ENCODE results near the gene PEAK1.
A peak's percentile ranks its signal among the peaks of the same experiment; 100 is the strongest.

Gene PEAK1

GRCh38 chr15:77421370-77421700, 1.4 kb upstream of the PEAK1 start:
- H3K9me3 ChIP-seq (ENCODE audit: control insufficient read depth, insufficient read depth, low read depth, low read length): no peaks in the 10 kb centered on the region
- ChIA-PET CTCF (interaction anchor here (0.5 to 2.3 kb wide), 4 partner anchors 20 to 303 kb away, joined by 3 to 16 read pairs (median 8); no protein-coding TSS in a partner anchor), POLR2A (interaction anchor here (0.7 to 1.9 kb wide), 5 partner anchors 10 to 386 kb away, joined by 3 to 6 read pairs (median 3); no protein-coding TSS in a partner anchor)

GRCh38 chr15:77420610-77421369, 886 bp upstream of the PEAK1 start, which contains the start of gene HMG20A:
TSS of gene HMG20A (plus strand) at chr15:77420888. CDS start at chr15:77458408, 37,520 bp downstream.
- Histone ChIP-seq H3K9me3 (ENCODE audit: control insufficient read depth, insufficient read depth, low read depth, low read length) (no peaks in the 10 kb centered on the region), H3K27ac (ENCODE audit: extremely low read depth, low read depth, low read length) (peak within 1 kb of the TSS; percentile 86), H3K36me3 (ENCODE audit: control insufficient read depth in 2 of 2, insufficient read depth in 1 of 2, low read length in 2 of 2) (no peaks in the 10 kb centered on the region), H3K4me3 (ENCODE audit: low read depth, low read length) (peak within 1 kb of the TSS; percentile 73), H3K4me1 (ENCODE audit: control insufficient read depth, insufficient read depth, low read length) (peaks cover 30% of the 10 kb centered on the region)
- CTCF ChIA-PET: interaction anchor here (0.9 to 2.3 kb wide), 3 partner anchors 123 to 302 kb away, joined by 5 to 16 read pairs (median 12); no protein-coding TSS in a partner anchor
- POLR2A ChIA-PET: interaction anchor here (0.7 to 1.9 kb wide), 5 partner anchors 10 to 386 kb away, joined by 3 to 6 read pairs (median 3); no protein-coding TSS in a partner anchor
- TF ChIP-seq ZNF76 (tag by site-specific recombination; IDR thresholded peaks at IDR 0.05; ENCODE audit: borderline replicate concordance, low read depth) (peak; percentile 97), FEZF1 (tag by site-specific recombination; IDR thresholded peaks at IDR 0.05) (peak; percentile 44; the same call in 1 of the 2 replicates), ZNF843 (tag by site-specific recombination; IDR thresholded peaks at IDR 0.05) (peak; percentile 66), ZBTB49 (tag by site-specific recombination; IDR thresholded peaks at IDR 0.05; ENCODE audit: low read depth) (0 out of 2 replicates have a peak, but pooled peaks have one; percentile 29), ZNF202 (tag by site-specific recombination; IDR thresholded peaks at IDR 0.05; ENCODE audit: borderline replicate concordance) (no peak), ZNF2 (tag by site-specific recombination; IDR thresholded peaks at IDR 0.05) (peak; percentile 95), KLF7 (tag by site-specific recombination; IDR thresholded peaks at IDR 0.05; ENCODE audit: borderline replicate concordance) (no peak), ZNF664 (tag by site-specific recombination; IDR thresholded peaks at IDR 0.05) (peak; percentile 88), REPIN1 (tag by site-specific recombination; IDR thresholded peaks at IDR 0.05; ENCODE audit: low read depth) (0 out of 2 replicates have a peak, but pooled peaks have one; percentile 39), ZBTB11 (tag by site-specific recombination; conservative IDR thresholded peaks at IDR 0.05; ENCODE audit: low read depth) (peak; percentile 90), ZNF488 (tag by site-specific recombination; IDR thresholded peaks at IDR 0.05) (no peak), EGR2 (tag by site-specific recombination; IDR thresholded peaks at IDR 0.05; ENCODE audit: low read depth) (peak; percentile 20; the same call in 1 of the 2 replicates), ZNF558 (tag by site-specific recombination; IDR thresholded peaks at IDR 0.05) (peak; percentile 61; the same call in 1 of the 2 replicates), ZBTB17 (tag by site-specific recombination; IDR thresholded peaks at IDR 0.05) (peak; percentile 98), GFI1B (tag by site-specific recombination; IDR thresholded peaks at IDR 0.05) (no peak), ZNF132 (tag by site-specific recombination; IDR thresholded peaks at IDR 0.05; ENCODE audit: borderline replicate concordance) (no peak), HOXA7 (CRISPR knock-in tag; IDR thresholded peaks at IDR 0.05; ENCODE audit: borderline replicate concordance) (no peak), ZNF341 (tag by site-specific recombination; IDR thresholded peaks at IDR 0.05; ENCODE audit: low read depth) (peak; percentile 51; the same call in 1 of the 2 replicates), GLI4 (tag by site-specific recombination; IDR thresholded peaks at IDR 0.05) (peak; percentile 34; the same call in 1 of the 2 replicates), ZBTB8A (tag by site-specific recombination; IDR thresholded peaks at IDR 0.05) (peak; percentile 83), ZNF155 (tag by site-specific recombination; IDR thresholded peaks at IDR 0.05) (no peak)

More at GRCh38 chr15:77421370-77421700, 1.4 kb upstream of the PEAK1 start:
- peaks cover 25% of the 10 kb centered on the region for H3K4me1 ChIP-seq (ENCODE audit: control insufficient read depth, insufficient read depth, low read length)
- H3K4me3 ChIP-seq (ENCODE audit: low read depth, low read length): peak overlapping the region; percentile 71
- H3K36me3 ChIP-seq (ENCODE audit: control insufficient read depth in 2 of 2, insufficient read depth in 1 of 2, low read length in 2 of 2): no peaks in the 10 kb centered on the region
- H3K27ac ChIP-seq (ENCODE audit: extremely low read depth, low read depth, low read length): peak overlapping the region; percentile 86; the same call in 1 of the 2 replicates
- TF ChIP-seq ZNF248 (tag by site-specific recombination; IDR thresholded peaks at IDR 0.05): no peak
- no peak for TF ChIP-seq ZNF488 (tag by site-specific recombination; IDR thresholded peaks at IDR 0.05)
- no peak for TF ChIP-seq ZBTB48 (tag by site-specific recombination; IDR thresholded peaks at IDR 0.05)
- TF ChIP-seq ZNF626 (tag by site-specific recombination; IDR thresholded peaks at IDR 0.05): no peak

All from HEK293 (cell line).